SU-DHL-6 (cell line): ENCODE results near the gene RAE1.

ENCODE experiments used
- H2AFZ ChIP-seq: fragments of 200-600 bp; sonication (generic); 2 replicates; pipeline ENCODE4 v1.6.1; 2014; ENCODE audit warnings: low read depth, mild to moderate bottlenecking, moderate library complexity, mixed read lengths, antibody characterized with exemption, low read length; ENCODE audit not compliant: severe bottlenecking
- H3F3A ChIP-seq: fragments of 200-600 bp; shearing (Covaris generic); 2 replicates; pipeline ENCODE4 v1.6.0; 2016; ENCODE audit warnings: antibody characterized with exemption, mild to moderate bottlenecking; ENCODE audit not compliant: insufficient read depth
- H3K27ac ChIP-seq: fragments of 200-600 bp; sonication (generic); 2 replicates; pipeline ENCODE4 v1.5.1; 2016; ENCODE audit warnings: low read depth, mild to moderate bottlenecking, low read length, moderate library complexity, mixed read lengths
- H3K27me3 ChIP-seq: fragments of 200-600 bp; sonication (generic), shearing (Covaris generic); 2 replicates; pipeline ENCODE4 v1.6.0; 2014; ENCODE audit warnings: mild to moderate bottlenecking, low read length
- H3K36me3 ChIP-seq: fragments of 200-600 bp; sonication (generic); 2 replicates; pipeline ENCODE4 v1.6.1; 2014; ENCODE audit warnings: mild to moderate bottlenecking, low read length, mixed read lengths
- H3K4me2 ChIP-seq: fragments of 300-600, 200-600 bp; shearing (Covaris generic), sonication (generic); 2 replicates; pipeline ENCODE4 v1.6.0; 2014; ENCODE audit warnings: low read length, low read depth, mild to moderate bottlenecking; ENCODE audit not compliant: poor library complexity, severe bottlenecking
- H3K4me3 ChIP-seq: fragments of 200-600 bp; sonication (generic); 2 replicates; pipeline ENCODE4 v1.5.1; 2014; ENCODE audit warnings: antibody characterized with exemption, low read length, mild to moderate bottlenecking, mixed read lengths; ENCODE audit not compliant: insufficient read depth, poor library complexity, severe bottlenecking
- H3K79me2 ChIP-seq: fragments of 200-600 bp; sonication (generic); 2 replicates; pipeline ENCODE4 v1.6.1; 2014; ENCODE audit warnings: mild to moderate bottlenecking, low read length, moderate library complexity; ENCODE audit not compliant: insufficient read depth
- H3K9ac ChIP-seq: fragments of 200-600 bp; sonication (generic); 2 replicates; pipeline ENCODE4 v1.7.0; 2014; ENCODE audit warnings: mild to moderate bottlenecking, low read length
- H3K9me2 ChIP-seq: fragments of 200-600 bp; sonication (generic); replicated peaks from 2 replicates; pipeline ENCODE4 v1.6.1; 2014; ENCODE audit warnings: low read length; ENCODE audit not compliant: insufficient read depth
- H3K9me3 ChIP-seq: fragments of 200-600 bp; sonication (generic); 2 replicates; pipeline ENCODE4 v1.6.1; 2014; ENCODE audit warnings: low read length, mixed read lengths; ENCODE audit not compliant: insufficient read depth
- H4K20me1 ChIP-seq: fragments of 200-600 bp; sonication (generic); 2 replicates; pipeline ENCODE4 v1.6.1; 2014; ENCODE audit warnings: low read depth, mild to moderate bottlenecking, antibody characterized with exemption, low read length, moderate library complexity, mixed read lengths
- EZH2phosphoT487 ChIP-seq: fragments of 200-600 bp; sonication (generic), shearing (Covaris generic); conservative IDR thresholded peaks from 2 replicates; pipeline ENCODE4 v1.6.1; 2018; ENCODE audit warnings: mild to moderate bottlenecking, antibody characterized with exemption, low read length, moderate library complexity, mixed read lengths
- TF ChIP-seq, protein P1 (sequence below): fragments of 200-600 bp; sonication (generic); IDR thresholded peaks from one replicate; pipeline ENCODE4 v1.5.1; 2017; ENCODE audit warnings: antibody characterized with exemption, mild to moderate bottlenecking, low read length, moderate library complexity; ENCODE audit not compliant: insufficient read depth, poor library complexity, severe bottlenecking

The RAE1 gene

GRCh38 chr20:57410398-57410920 is 59.4 kb downstream of the RAE1 start:
- no peaks in the 10 kb centered on the region for H3K27me3 ChIP-seq
- peaks cover 20% of the 10 kb centered on the region for H3F3A ChIP-seq
- no peaks in the 10 kb centered on the region for H3K9me3 ChIP-seq

GRCh38 chr20:57410924-57411323 is 59.9 kb downstream of the RAE1 start:
- Histone ChIP-seq H3F3A (peaks cover 20% of the 10 kb centered on the region), H3K79me2 (no peaks in the 10 kb centered on the region), H3K27me3 (no peaks in the 10 kb centered on the region), H2AFZ (no peak overlapping the region), H3K4me3 (no peak overlapping the region), H3K9ac (no peak overlapping the region), H3K4me2 (no peak overlapping the region), H3K27ac (no peak overlapping the region), H3K9me2 (no peaks in the 10 kb centered on the region), H3K9me3 (no peaks in the 10 kb centered on the region), H3K36me3 (peaks cover 5% of the 10 kb centered on the region; the same call in 1 of the 2 replicates), H4K20me1 (peaks cover 4% of the 10 kb centered on the region; the same call in 1 of the 2 replicates)
- no peak for TF ChIP-seq EZH2phosphoT487
- TF ChIP-seq, protein P1, sequence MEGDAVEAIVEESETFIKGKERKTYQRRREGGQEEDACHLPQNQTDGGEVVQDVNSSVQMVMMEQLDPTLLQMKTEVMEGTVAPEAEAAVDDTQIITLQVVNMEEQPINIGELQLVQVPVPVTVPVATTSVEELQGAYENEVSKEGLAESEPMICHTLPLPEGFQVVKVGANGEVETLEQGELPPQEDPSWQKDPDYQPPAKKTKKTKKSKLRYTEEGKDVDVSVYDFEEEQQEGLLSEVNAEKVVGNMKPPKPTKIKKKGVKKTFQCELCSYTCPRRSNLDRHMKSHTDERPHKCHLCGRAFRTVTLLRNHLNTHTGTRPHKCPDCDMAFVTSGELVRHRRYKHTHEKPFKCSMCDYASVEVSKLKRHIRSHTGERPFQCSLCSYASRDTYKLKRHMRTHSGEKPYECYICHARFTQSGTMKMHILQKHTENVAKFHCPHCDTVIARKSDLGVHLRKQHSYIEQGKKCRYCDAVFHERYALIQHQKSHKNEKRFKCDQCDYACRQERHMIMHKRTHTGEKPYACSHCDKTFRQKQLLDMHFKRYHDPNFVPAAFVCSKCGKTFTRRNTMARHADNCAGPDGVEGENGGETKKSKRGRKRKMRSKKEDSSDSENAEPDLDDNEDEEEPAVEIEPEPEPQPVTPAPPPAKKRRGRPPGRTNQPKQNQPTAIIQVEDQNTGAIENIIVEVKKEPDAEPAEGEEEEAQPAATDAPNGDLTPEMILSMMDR: no peak

More at GRCh38 chr20:57410398-57410920, 59.4 kb downstream of the RAE1 start:
- H3K79me2 ChIP-seq: no peaks in the 10 kb centered on the region
- H3K27ac ChIP-seq: no peak overlapping the region
- H3K9ac ChIP-seq: no peak overlapping the region
- peaks cover 5% of the 10 kb centered on the region; the same call in 1 of the 2 replicates for H3K36me3 ChIP-seq
- no peak overlapping the region for H3K4me2 ChIP-seq
- H3K4me3 ChIP-seq: no peak overlapping the region
- no peak overlapping the region for H2AFZ ChIP-seq
- TF ChIP-seq, protein P1: no peak
- TF ChIP-seq EZH2phosphoT487: no peak
- no peaks in the 10 kb centered on the region for H3K9me2 ChIP-seq
- peaks cover 4% of the 10 kb centered on the region; the same call in 1 of the 2 replicates for H4K20me1 ChIP-seq

- H3K9me2 ChIP-seq: no peaks in the 10 kb centered on the region
- H3K9me3 ChIP-seq: no peaks in the 10 kb centered on the region
- H3K4me2 ChIP-seq: no peak overlapping the region
- H3K4me3 ChIP-seq: no peak overlapping the region
- H3K27me3 ChIP-seq: no peaks in the 10 kb centered on the region
- H3K27ac ChIP-seq: no peak overlapping the region
- peaks cover 20% of the 10 kb centered on the region for H3F3A ChIP-seq
- no peak overlapping the region for H2AFZ ChIP-seq
- peaks cover 4% of the 10 kb centered on the region; the same call in 1 of the 2 replicates for H4K20me1 ChIP-seq
- H3K79me2 ChIP-seq: no peaks in the 10 kb centered on the region
- TF ChIP-seq, protein P1: no peak
- TF ChIP-seq EZH2phosphoT487: no peak
- no peak overlapping the region for H3K9ac ChIP-seq
- H3K36me3 ChIP-seq: peaks cover 5% of the 10 kb centered on the region; the same call in 1 of the 2 replicates
Observed at GRCh38 chr20:57411406-57412283, 60.6 kb downstream of the RAE1 start.
